H1 (cell line): ENCODE results near the gene CCNG2. TPM values are rescaled to one million over a fixed set of nuclear protein-coding genes. Genes with fewer than 3 reads are reported as not detected.

Experiments used
- ATF2 ChIP-seq: IDR thresholded peaks from 2 replicates; pipeline ENCODE4 v1.6.1; 2012; ENCODE audit warnings: low read length, inconsistent platforms
- CHD7 ChIP-seq: fragments of 300-600 bp; sonication (generic); IDR thresholded peaks from 2 replicates; pipeline ENCODE4 v1.7.1; 2012; ENCODE audit warnings: low read length, moderate library complexity, mild to moderate bottlenecking, inconsistent platforms; ENCODE audit not compliant: insufficient replicate concordance
- CREB1 ChIP-seq: IDR thresholded peaks from 2 replicates; pipeline ENCODE4 v1.6.1; 2012; ENCODE audit warnings: inconsistent platforms
- KDM4A ChIP-seq: IDR thresholded peaks from one replicate; pipeline ENCODE4 v1.7.1; 2012; ENCODE audit warnings: low read depth, mild to moderate bottlenecking, moderate library complexity, low read length, inconsistent platforms; ENCODE audit not compliant: severe bottlenecking
- SUZ12 ChIP-seq: fragments of 200-600 bp; sonication (generic); IDR thresholded peaks from 2 replicates; pipeline ENCODE4 v1.6.1; 2012; ENCODE audit warnings: mild to moderate bottlenecking, inconsistent platforms, low read length, moderate library complexity, mixed read lengths
- TEAD4 ChIP-seq: IDR thresholded peaks from 2 replicates; pipeline ENCODE4 v1.6.1; 2012; ENCODE audit warnings: low read depth, low read length, inconsistent platforms, mixed read lengths
- polyA plus RNA-seq, 7 experiments: library from polyadenylated mRNA; depleted of rRNA in 3 of 7; stranded (reverse) in 5 of 7; unstranded in 2 of 7; fragments of >200 nt in 5 of 7; fragments of 200-250 nt in 2 of 7; gene quantifications; 1 replicate in 5 of 7; 2 replicates in 1 of 7; 4 replicates in 1 of 7; pipeline versions ENCODE4 v1.2.1 to v1.2.3, GENCODE V29; 2011 to 2013; ENCODE audit warnings: missing spikeins in 2 of 7, mixed read lengths in 2 of 7
- total RNA-seq: library from RNA; stranded (reverse); fragmentation: NEBNext Ultra II Directional; extraction: Animal tissue kit (Norgen Biotek cat#: 25700); gene quantifications from 2 replicates; pipeline ENCODE4 v1.2.1, GENCODE V29; 2021

The CCNG2 gene
- total and polyA plus RNA-seq, 2 of the 8 experiments (the other 6 are each of a cell fraction or from before 2014, with no cell fraction given): 3.5 to 13.9 TPM

GRCh38 chr4:77159806-77160205 lies 2.8 kb downstream of the CCNG2 start (continued):
- TF ChIP-seq CHD7: no peak
- no peak for TF ChIP-seq SUZ12
- TF ChIP-seq TEAD4: no peak
- no peak for TF ChIP-seq CREB1
- no peak for TF ChIP-seq ATF2
- TF ChIP-seq KDM4A: no peak
